ENCODE measurements around the gene ANKRD11.

GRCh38 chr16:89380681-89381080 is 109.7 kb downstream of the ANKRD11 start:
- TF ChIP-seq, protein P1, sequence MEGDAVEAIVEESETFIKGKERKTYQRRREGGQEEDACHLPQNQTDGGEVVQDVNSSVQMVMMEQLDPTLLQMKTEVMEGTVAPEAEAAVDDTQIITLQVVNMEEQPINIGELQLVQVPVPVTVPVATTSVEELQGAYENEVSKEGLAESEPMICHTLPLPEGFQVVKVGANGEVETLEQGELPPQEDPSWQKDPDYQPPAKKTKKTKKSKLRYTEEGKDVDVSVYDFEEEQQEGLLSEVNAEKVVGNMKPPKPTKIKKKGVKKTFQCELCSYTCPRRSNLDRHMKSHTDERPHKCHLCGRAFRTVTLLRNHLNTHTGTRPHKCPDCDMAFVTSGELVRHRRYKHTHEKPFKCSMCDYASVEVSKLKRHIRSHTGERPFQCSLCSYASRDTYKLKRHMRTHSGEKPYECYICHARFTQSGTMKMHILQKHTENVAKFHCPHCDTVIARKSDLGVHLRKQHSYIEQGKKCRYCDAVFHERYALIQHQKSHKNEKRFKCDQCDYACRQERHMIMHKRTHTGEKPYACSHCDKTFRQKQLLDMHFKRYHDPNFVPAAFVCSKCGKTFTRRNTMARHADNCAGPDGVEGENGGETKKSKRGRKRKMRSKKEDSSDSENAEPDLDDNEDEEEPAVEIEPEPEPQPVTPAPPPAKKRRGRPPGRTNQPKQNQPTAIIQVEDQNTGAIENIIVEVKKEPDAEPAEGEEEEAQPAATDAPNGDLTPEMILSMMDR (IDR thresholded peaks at IDR 0.05): no peak
- TF ChIP-seq ZFX (IDR thresholded peaks at IDR 0.05; ENCODE audit: borderline replicate concordance): no peak

Measured in 22Rv1 (cell line).